GM12878 (cell line): ENCODE measurements around the gene MBD6. TPM values are rescaled to one million over a fixed set of nuclear protein-coding genes. Genes with fewer than 3 reads are reported as not detected.
"Not testable (repeated sequence)": the region's sequence is repeated elsewhere in the genome, so short reads cannot be mapped to it uniquely, and the experiment has no call there.

ENCODE experiments used
- ATAC-seq: fragments of 200-7000 bp; cut with Tn5 transposase; 3 replicates; pipeline ENCODE4 v1.9.1; 2020; ENCODE audit warnings: mild to moderate bottlenecking, moderate library complexity
- BruUV-seq: library from RNA; stranded (reverse); fragments of 400-500 nt; replicated peaks from 2 replicates; lab custom pipeline; 2021; lab: Mats Ljungman, UMichigan
- CTCF ChIA-PET: fragments of 300-600 bp; sonication (Branson Sonifier 250); formaldehyde crosslinking; extraction: SDS; loops from one replicate; lab custom pipeline; 2021; ENCODE audit warnings: inconsistent platforms; lab: Yijun Ruan, JAX
- POLR2A ChIA-PET: fragments of 350-600 bp; formaldehyde crosslinking; extraction: SDS; loops from one replicate; lab custom pipeline; 2021; ENCODE audit warnings: inconsistent platforms; lab: Charles Lee
- RAD21 ChIA-PET: fragments of 300-600 bp; sonication (Branson Sonifier 250); formaldehyde crosslinking; loops from one replicate; lab custom pipeline; 2023; ENCODE audit warnings: antibody characterized with exemption; ENCODE audit not compliant: unreplicated experiment; lab: Charles Lee
- SMC1A ChIA-PET: fragments of 300-600 bp; sonication (Branson Sonifier 250); formaldehyde crosslinking; loops from one replicate; lab custom pipeline; 2023; ENCODE audit not compliant: unreplicated experiment, uncharacterized antibody; lab: Charles Lee
- DNase-seq: peaks from one replicate; pipeline ENCODE4 v3.0.0-alpha.2; 2011; ENCODE audit warnings: low read depth, low spot score
- FAIRE-seq: peaks from 3 replicates; lab custom pipeline; 2011; peaks lifted over from hg19 to GRCh38; lab: Jason Lieb, UNC
- H2AFZ ChIP-seq: 2 replicates; pipeline ENCODE4 v1.6.0; 2011; ENCODE audit warnings: low read depth, low read length, control low read depth; ENCODE audit not compliant: control insufficient read depth
- H3K27ac ChIP-seq: 2 replicates; pipeline ENCODE4 v1.5.1; 2011; ENCODE audit warnings: control low read depth; ENCODE audit not compliant: control insufficient read depth, insufficient read depth
- H3K27me3 ChIP-seq, 2 experiments: replicated peaks in 1 of 2; 2 replicates each; pipeline versions ENCODE4 v1.6.0 to v1.6.1; 2011; ENCODE audit warnings: low read length in 1 of 2; ENCODE audit not compliant: control insufficient read depth in 2 of 2, insufficient read depth in 2 of 2
- H3K36me3 ChIP-seq, 2 experiments: 2 replicates each; pipeline ENCODE4 v1.5.1; 2011; ENCODE audit warnings: low read length in 1 of 2; ENCODE audit not compliant: control insufficient read depth in 2 of 2, insufficient read depth in 2 of 2
- H3K4me1 ChIP-seq: 2 replicates; pipeline ENCODE4 v1.6.1; 2011; ENCODE audit warnings: mild to moderate bottlenecking, low read length, moderate library complexity, mixed read lengths; ENCODE audit not compliant: control insufficient read depth, insufficient read depth
- H3K4me2 ChIP-seq: 2 replicates; pipeline ENCODE4 v1.6.0; 2011; ENCODE audit warnings: control low read depth; ENCODE audit not compliant: control insufficient read depth, insufficient read depth
- H3K4me3 ChIP-seq: fragments of 200-600 bp; sonication (generic); 2 replicates; pipeline ENCODE4 v1.5.1; 2016
- H3K79me2 ChIP-seq: 2 replicates; pipeline ENCODE4 v1.6.0; 2011; ENCODE audit warnings: low read length; ENCODE audit not compliant: control insufficient read depth, insufficient read depth
- H3K9ac ChIP-seq: 2 replicates; pipeline ENCODE4 v1.8.0; 2011; ENCODE audit warnings: low read length, control low read depth, mixed read lengths; ENCODE audit not compliant: control insufficient read depth, insufficient read depth
- H3K9me3 ChIP-seq: replicated peaks from 3 replicates; pipeline ENCODE4 v1.5.1; 2011; ENCODE audit warnings: mild to moderate bottlenecking, low read length; ENCODE audit not compliant: control insufficient read depth, insufficient read depth
- H4K20me1 ChIP-seq: 2 replicates; pipeline ENCODE4 v1.6.0; 2011; ENCODE audit not compliant: control insufficient read depth, insufficient read depth
- FOXK2 ChIP-seq: fragments of 450-650 bp; IDR thresholded peaks from 2 replicates; pipeline ENCODE4 v1.6.1; 2017; ENCODE audit warnings: mild to moderate bottlenecking, moderate library complexity
- KAT2A ChIP-seq: conservative IDR thresholded peaks from 2 replicates; pipeline ENCODE4 v1.6.1; 2011; ENCODE audit warnings: low read depth, low read length; ENCODE audit not compliant: control insufficient read depth
- NFIC ChIP-seq: IDR thresholded peaks from 2 replicates; pipeline ENCODE4 v1.6.1; 2012; ENCODE audit warnings: low read depth, mild to moderate bottlenecking, inconsistent platforms, low read length, moderate library complexity
- NFYB ChIP-seq: IDR thresholded peaks from 2 replicates; pipeline ENCODE4 v1.6.1; 2011; ENCODE audit warnings: low read depth, mild to moderate bottlenecking, low read length, improper control_type of control experiment, moderate library complexity; ENCODE audit not compliant: insufficient read depth
- WGBS: methylation state at CpG from one replicate; pipeline ENCODE4 v1.1.6; 2016; ENCODE audit warnings: low lambda C conversion rate; ENCODE audit not compliant: insufficient replicate concordance, insufficient coverage; ENCODE audit errors: missing lambda C conversion rate; 5-methylcytosine and 5-hydroxymethylcytosine counted together
- in situ Hi-C: fragments of 300-500 bp; cut with MboI; formaldehyde crosslinking; loops from 9 replicates; pipeline ENCODE4 v1.14.3; 2018; ENCODE audit warnings: mixed read lengths
- intact Hi-C: fragments of 100-400 bp; cut with micrococcal nuclease; formaldehyde crosslinking; loops from one replicate; pipeline ENCODE4 v1.14.2; 2022; ENCODE audit not compliant: unreplicated experiment
- polyA plus RNA-seq, 11 experiments: library from polyadenylated mRNA; depleted of rRNA in 4 of 11; unstranded in 6 of 11; stranded (reverse) in 5 of 11; fragments of >200 nt; fragmentation: Nextera tagmentation in 4 of 11; fragmentation: Illumina TruSeq in 1 of 11; extraction: Ambion mirVana in 4 of 11; extraction: Trizol in 1 of 11; gene quantifications; 1 replicate in 1 of 11; 2 replicates in 10 of 11; pipeline versions ENCODE4 v1.2.1 to v1.2.3, GENCODE V29; 2011 to 2016; ENCODE audit warnings: inconsistent platforms in 2 of 11, missing spikeins in 2 of 11, low read depth in 1 of 11
- total RNA-seq, 4 experiments: library from RNA; depleted of rRNA in 3 of 4; stranded (reverse); fragments of >200 nt in 3 of 4; fragmentation: Illumina TruSeq in 1 of 4; extraction: Trizol in 1 of 4; gene quantifications; 2 replicates each; pipeline versions ENCODE4 v1.2.1 to v1.2.3, GENCODE V29; 2013 to 2021
- TF ChIP-seq, protein P1 (sequence below): fragments of 450-650 bp; IDR thresholded peaks from 2 replicates; pipeline ENCODE4 v1.6.1; 2017; ENCODE audit warnings: borderline replicate concordance
- TF ChIP-seq, protein P2 (sequence below): IDR thresholded peaks from 2 replicates; pipeline ENCODE4 v1.6.1; 2011; ENCODE audit warnings: borderline replicate concordance, low read depth, mild to moderate bottlenecking, moderate library complexity, mixed read lengths, low read length; ENCODE audit not compliant: insufficient read depth; ENCODE audit errors: extremely low read length
- TF ChIP-seq, protein P3 (sequence below): fragments of 450-650 bp; IDR thresholded peaks from 2 replicates; pipeline ENCODE4 v1.6.1; 2018; ENCODE audit warnings: mild to moderate bottlenecking, low read depth, moderate library complexity; ENCODE audit not compliant: partially characterized antibody

The MBD6 gene
- total and polyA plus RNA-seq, 10 of the 15 experiments (the other 5 are each of a cell fraction or from before 2014, with no cell fraction given) = 1.5 to 52.7 (median 6.8) TPM

DNA sequence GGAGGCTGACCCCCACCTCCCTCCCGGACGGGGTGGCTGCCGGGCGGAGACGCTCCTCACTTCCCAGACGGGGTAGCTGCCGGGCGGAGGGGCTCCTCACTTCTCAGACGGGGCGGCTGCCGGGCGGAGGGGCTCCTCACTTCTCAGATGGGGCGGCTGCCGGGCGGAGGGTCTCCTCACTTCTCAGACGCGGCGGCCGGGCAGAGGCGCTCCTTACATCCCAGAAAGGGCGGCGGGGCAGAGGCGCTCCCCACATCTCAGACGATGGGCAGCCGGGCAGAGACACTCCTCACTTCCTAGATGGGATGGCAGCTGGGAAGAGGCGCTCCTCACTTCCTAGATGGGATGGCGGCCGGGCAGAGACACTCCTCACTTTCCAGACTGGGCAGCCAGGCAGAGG is 14.8 kb upstream of the MBD6 start:
- peaks cover 18 to 36% of the 10 kb centered on the region in 2 experiments for H3K36me3 ChIP-seq
- in situ Hi-C loops, CTCF ChIA-PET, intact Hi-C loops, H3K4me1 ChIP-seq, DNase-seq, H3K4me2 ChIP-seq, H3K27me3 ChIP-seq, H3K9me3 ChIP-seq, POLR2A ChIA-PET, BruUV-seq, FAIRE-seq, H3K9ac ChIP-seq, H2AFZ ChIP-seq, H3K79me2 ChIP-seq, H3K27ac ChIP-seq, SMC1A ChIA-PET, H3K4me3 ChIP-seq, ATAC-seq, H4K20me1 ChIP-seq, RAD21 ChIA-PET: not testable (repeated sequence)
- WGBS = 97% methylated on average over 14 of the region's 28 CpGs

DNA sequence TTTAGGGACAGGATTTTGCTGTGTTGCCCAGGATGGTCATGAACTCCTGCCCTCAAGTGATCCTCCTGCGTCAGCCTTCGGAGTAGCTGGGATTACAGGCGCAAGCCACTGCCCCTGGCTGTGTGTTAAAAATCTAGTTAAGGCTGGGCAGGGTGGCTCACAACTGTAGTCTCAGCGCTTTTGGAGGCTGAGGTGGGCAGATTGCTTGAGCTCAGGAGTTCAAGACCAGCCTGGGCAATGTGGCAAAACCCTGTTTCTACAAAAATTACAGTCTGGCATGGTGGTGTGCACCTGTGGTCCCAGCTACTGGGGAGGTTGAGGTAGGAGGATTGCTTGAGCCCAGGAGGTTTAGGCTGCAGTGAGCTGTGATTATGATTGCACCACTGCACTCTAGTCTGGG is 11.5 kb upstream of the MBD6 start:
- ChIA-PET RAD21 (no interaction called here), POLR2A (no interaction called here), CTCF (interaction anchor here (0.6 to 0.9 kb wide), 2 partner anchors 48 to 59 kb away, joined by 3 read pairs; no protein-coding TSS in a partner anchor)
- no peak overlapping the region for H3K27ac ChIP-seq
- peaks cover 23 to 37% of the 10 kb centered on the region in 2 experiments for H3K36me3 ChIP-seq
- FAIRE-seq (no peak), DNase-seq (no peak), ATAC-seq (no peak)
- no TSS peak for BruUV-seq
- intact Hi-C loops (no loop called here), in situ Hi-C loops (no loop called here)
- H3K9ac ChIP-seq = no peak overlapping the region
- no peak overlapping the region for H3K4me3 ChIP-seq
- H4K20me1 ChIP-seq = no peaks in the 10 kb centered on the region
- no peak overlapping the region for H3K4me2 ChIP-seq
- H3K79me2 ChIP-seq = no peaks in the 10 kb centered on the region
- no peaks in the 10 kb centered on the region for H3K27me3 ChIP-seq
- no peak overlapping the region for H2AFZ ChIP-seq
- TF ChIP-seq, protein P1, sequence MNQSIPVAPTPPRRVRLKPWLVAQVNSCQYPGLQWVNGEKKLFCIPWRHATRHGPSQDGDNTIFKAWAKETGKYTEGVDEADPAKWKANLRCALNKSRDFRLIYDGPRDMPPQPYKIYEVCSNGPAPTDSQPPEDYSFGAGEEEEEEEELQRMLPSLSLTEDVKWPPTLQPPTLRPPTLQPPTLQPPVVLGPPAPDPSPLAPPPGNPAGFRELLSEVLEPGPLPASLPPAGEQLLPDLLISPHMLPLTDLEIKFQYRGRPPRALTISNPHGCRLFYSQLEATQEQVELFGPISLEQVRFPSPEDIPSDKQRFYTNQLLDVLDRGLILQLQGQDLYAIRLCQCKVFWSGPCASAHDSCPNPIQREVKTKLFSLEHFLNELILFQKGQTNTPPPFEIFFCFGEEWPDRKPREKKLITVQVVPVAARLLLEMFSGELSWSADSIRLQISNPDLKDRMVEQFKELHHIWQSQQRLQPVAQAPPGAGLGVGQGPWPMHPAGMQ = no peak
- TF ChIP-seq KAT2A = no peak
- no peak for TF ChIP-seq NFIC
- TF ChIP-seq, protein P2, sequence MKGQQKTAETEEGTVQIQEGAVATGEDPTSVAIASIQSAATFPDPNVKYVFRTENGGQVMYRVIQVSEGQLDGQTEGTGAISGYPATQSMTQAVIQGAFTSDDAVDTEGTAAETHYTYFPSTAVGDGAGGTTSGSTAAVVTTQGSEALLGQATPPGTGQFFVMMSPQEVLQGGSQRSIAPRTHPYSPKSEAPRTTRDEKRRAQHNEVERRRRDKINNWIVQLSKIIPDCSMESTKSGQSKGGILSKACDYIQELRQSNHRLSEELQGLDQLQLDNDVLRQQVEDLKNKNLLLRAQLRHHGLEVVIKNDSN = no peak
- TF ChIP-seq, protein P3, sequence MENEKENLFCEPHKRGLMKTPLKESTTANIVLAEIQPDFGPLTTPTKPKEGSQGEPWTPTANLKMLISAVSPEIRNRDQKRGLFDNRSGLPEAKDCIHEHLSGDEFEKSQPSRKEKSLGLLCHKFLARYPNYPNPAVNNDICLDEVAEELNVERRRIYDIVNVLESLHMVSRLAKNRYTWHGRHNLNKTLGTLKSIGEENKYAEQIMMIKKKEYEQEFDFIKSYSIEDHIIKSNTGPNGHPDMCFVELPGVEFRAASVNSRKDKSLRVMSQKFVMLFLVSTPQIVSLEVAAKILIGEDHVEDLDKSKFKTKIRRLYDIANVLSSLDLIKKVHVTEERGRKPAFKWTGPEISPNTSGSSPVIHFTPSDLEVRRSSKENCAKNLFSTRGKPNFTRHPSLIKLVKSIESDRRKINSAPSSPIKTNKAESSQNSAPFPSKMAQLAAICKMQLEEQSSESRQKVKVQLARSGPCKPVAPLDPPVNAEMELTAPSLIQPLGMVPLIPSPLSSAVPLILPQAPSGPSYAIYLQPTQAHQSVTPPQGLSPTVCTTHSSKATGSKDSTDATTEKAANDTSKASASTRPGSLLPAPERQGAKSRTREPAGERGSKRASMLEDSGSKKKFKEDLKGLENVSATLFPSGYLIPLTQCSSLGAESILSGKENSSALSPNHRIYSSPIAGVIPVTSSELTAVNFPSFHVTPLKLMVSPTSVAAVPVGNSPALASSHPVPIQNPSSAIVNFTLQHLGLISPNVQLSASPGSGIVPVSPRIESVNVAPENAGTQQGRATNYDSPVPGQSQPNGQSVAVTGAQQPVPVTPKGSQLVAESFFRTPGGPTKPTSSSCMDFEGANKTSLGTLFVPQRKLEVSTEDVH = no peak
- no peak for TF ChIP-seq NFYB
- no peak for TF ChIP-seq FOXK2
- TF ChIP-seq, all 136 proteins: peak for 0
- SMC1A ChIA-PET = no interaction called here
- WGBS = 97% methylated on average over 4 of the region's 4 CpGs
- no peaks in the 10 kb centered on the region for H3K9me3 ChIP-seq
- H3K4me1 ChIP-seq = no peaks in the 10 kb centered on the region
